SU-DHL-6 (cell line): Measurements from ENCODE around the gene BET1L.

ENCODE experiments used
- H2AFZ ChIP-seq: fragments of 200-600 bp; sonication (generic); 2 replicates; pipeline ENCODE4 v1.6.1; 2014; ENCODE audit warnings: low read depth, mild to moderate bottlenecking, moderate library complexity, mixed read lengths, antibody characterized with exemption, low read length; ENCODE audit not compliant: severe bottlenecking
- H3F3A ChIP-seq: fragments of 200-600 bp; shearing (Covaris generic); 2 replicates; pipeline ENCODE4 v1.6.0; 2016; ENCODE audit warnings: antibody characterized with exemption, mild to moderate bottlenecking; ENCODE audit not compliant: insufficient read depth
- H3K27ac ChIP-seq: fragments of 200-600 bp; sonication (generic); 2 replicates; pipeline ENCODE4 v1.5.1; 2016; ENCODE audit warnings: low read depth, mild to moderate bottlenecking, low read length, moderate library complexity, mixed read lengths
- H3K27me3 ChIP-seq: fragments of 200-600 bp; sonication (generic), shearing (Covaris generic); 2 replicates; pipeline ENCODE4 v1.6.0; 2014; ENCODE audit warnings: mild to moderate bottlenecking, low read length
- H3K36me3 ChIP-seq: fragments of 200-600 bp; sonication (generic); 2 replicates; pipeline ENCODE4 v1.6.1; 2014; ENCODE audit warnings: mild to moderate bottlenecking, low read length, mixed read lengths
- H3K4me2 ChIP-seq: fragments of 300-600, 200-600 bp; shearing (Covaris generic), sonication (generic); 2 replicates; pipeline ENCODE4 v1.6.0; 2014; ENCODE audit warnings: low read length, low read depth, mild to moderate bottlenecking; ENCODE audit not compliant: poor library complexity, severe bottlenecking
- H3K4me3 ChIP-seq: fragments of 200-600 bp; sonication (generic); 2 replicates; pipeline ENCODE4 v1.5.1; 2014; ENCODE audit warnings: antibody characterized with exemption, low read length, mild to moderate bottlenecking, mixed read lengths; ENCODE audit not compliant: insufficient read depth, poor library complexity, severe bottlenecking
- H3K79me2 ChIP-seq: fragments of 200-600 bp; sonication (generic); 2 replicates; pipeline ENCODE4 v1.6.1; 2014; ENCODE audit warnings: mild to moderate bottlenecking, low read length, moderate library complexity; ENCODE audit not compliant: insufficient read depth
- H3K9ac ChIP-seq: fragments of 200-600 bp; sonication (generic); 2 replicates; pipeline ENCODE4 v1.7.0; 2014; ENCODE audit warnings: mild to moderate bottlenecking, low read length
- H3K9me2 ChIP-seq: fragments of 200-600 bp; sonication (generic); replicated peaks from 2 replicates; pipeline ENCODE4 v1.6.1; 2014; ENCODE audit warnings: low read length; ENCODE audit not compliant: insufficient read depth
- H3K9me3 ChIP-seq: fragments of 200-600 bp; sonication (generic); 2 replicates; pipeline ENCODE4 v1.6.1; 2014; ENCODE audit warnings: low read length, mixed read lengths; ENCODE audit not compliant: insufficient read depth
- H4K20me1 ChIP-seq: fragments of 200-600 bp; sonication (generic); 2 replicates; pipeline ENCODE4 v1.6.1; 2014; ENCODE audit warnings: low read depth, mild to moderate bottlenecking, antibody characterized with exemption, low read length, moderate library complexity, mixed read lengths
- EZH2phosphoT487 ChIP-seq: fragments of 200-600 bp; sonication (generic), shearing (Covaris generic); conservative IDR thresholded peaks from 2 replicates; pipeline ENCODE4 v1.6.1; 2018; ENCODE audit warnings: mild to moderate bottlenecking, antibody characterized with exemption, low read length, moderate library complexity, mixed read lengths
- TF ChIP-seq, protein P1 (sequence below): fragments of 200-600 bp; sonication (generic); IDR thresholded peaks from one replicate; pipeline ENCODE4 v1.5.1; 2017; ENCODE audit warnings: antibody characterized with exemption, mild to moderate bottlenecking, low read length, moderate library complexity; ENCODE audit not compliant: insufficient read depth, poor library complexity, severe bottlenecking

BET1L gene

DNA sequence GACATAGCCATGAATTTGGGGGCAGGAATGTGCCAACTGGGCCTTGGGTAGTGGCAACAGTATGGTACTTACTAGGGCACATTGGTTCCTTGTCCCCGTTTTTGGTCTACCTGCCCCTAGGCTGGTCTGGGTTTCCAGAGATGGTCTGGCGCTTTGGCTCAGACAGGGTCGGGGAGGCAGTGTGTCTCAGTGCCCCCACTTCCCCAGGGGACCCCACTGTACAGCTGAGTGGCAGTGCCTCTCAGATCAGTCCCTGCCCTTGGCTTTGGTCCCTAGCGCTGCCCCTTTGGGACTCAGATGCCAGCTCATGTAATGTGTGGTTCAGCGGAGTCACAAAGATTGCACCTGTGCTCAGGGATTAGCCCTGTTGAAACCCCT, 3.6 kb upstream of the BET1L start:
- Histone ChIP-seq H3K4me3 (no peak overlapping the region), H3K9ac (no peak overlapping the region), H3K27ac (no peak overlapping the region)

DNA sequence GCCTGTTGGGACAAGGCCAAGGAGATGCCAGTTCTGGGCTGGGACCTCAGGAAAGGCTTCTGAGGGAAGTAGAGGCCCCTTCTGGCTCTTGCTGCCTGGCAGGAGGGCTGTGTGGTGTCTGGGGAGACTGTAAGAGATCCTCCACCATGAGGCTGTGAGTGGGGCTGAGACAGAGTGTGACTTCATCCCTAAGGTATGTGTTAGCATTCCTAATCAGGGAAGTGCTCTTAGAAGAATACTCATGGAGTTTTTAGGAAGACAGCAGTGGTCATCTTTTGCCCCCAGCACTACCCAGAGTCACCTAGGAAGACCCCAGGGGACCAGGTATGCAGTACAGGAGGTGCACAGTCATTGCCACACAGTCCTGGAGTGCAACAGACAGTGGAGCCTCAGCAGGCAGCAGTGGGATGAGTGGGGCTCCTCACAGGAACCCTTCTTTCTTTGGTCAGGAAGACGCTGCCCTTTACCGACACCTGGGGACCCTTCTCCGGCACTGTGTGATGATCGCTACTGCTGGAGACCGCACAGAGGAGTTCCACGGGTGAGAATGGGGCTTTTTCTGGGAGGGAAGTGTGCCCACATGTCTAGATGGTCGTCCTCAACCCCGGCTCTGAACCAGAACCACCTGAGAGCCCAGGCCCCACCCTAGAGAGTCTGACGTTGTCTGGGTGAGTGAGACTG, 3.1 kb upstream of the BET1L start:
- H3K4me2 ChIP-seq = peak overlapping the region; percentile 69
- H3K9me3 ChIP-seq = no peaks in the 10 kb centered on the region
- H3K9ac ChIP-seq = peak overlapping the region; percentile 80
- TF ChIP-seq, protein P1, sequence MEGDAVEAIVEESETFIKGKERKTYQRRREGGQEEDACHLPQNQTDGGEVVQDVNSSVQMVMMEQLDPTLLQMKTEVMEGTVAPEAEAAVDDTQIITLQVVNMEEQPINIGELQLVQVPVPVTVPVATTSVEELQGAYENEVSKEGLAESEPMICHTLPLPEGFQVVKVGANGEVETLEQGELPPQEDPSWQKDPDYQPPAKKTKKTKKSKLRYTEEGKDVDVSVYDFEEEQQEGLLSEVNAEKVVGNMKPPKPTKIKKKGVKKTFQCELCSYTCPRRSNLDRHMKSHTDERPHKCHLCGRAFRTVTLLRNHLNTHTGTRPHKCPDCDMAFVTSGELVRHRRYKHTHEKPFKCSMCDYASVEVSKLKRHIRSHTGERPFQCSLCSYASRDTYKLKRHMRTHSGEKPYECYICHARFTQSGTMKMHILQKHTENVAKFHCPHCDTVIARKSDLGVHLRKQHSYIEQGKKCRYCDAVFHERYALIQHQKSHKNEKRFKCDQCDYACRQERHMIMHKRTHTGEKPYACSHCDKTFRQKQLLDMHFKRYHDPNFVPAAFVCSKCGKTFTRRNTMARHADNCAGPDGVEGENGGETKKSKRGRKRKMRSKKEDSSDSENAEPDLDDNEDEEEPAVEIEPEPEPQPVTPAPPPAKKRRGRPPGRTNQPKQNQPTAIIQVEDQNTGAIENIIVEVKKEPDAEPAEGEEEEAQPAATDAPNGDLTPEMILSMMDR = no peak
- no peak for TF ChIP-seq EZH2phosphoT487
- H3K79me2 ChIP-seq = peaks cover 30% of the 10 kb centered on the region
- no peaks in the 10 kb centered on the region for H3K36me3 ChIP-seq
- peaks cover 9% of the 10 kb centered on the region for H3F3A ChIP-seq
- H2AFZ ChIP-seq = no peak overlapping the region
- no peaks in the 10 kb centered on the region for H3K9me2 ChIP-seq
- no peaks in the 10 kb centered on the region for H3K27me3 ChIP-seq
- H4K20me1 ChIP-seq = no peaks in the 10 kb centered on the region; the same call in 1 of the 2 replicates
- no peak overlapping the region for H3K27ac ChIP-seq
- H3K4me3 ChIP-seq = no peak overlapping the region

More for the DNA sequence above, 3.6 kb upstream of the BET1L start:
- Histone ChIP-seq H3K9me3 (no peaks in the 10 kb centered on the region), H3K4me2 (no peak overlapping the region), H3K9me2 (no peaks in the 10 kb centered on the region), H4K20me1 (no peaks in the 10 kb centered on the region; the same call in 1 of the 2 replicates), H3K27me3 (no peaks in the 10 kb centered on the region), H3K36me3 (no peaks in the 10 kb centered on the region), H3K79me2 (peaks cover 30% of the 10 kb centered on the region), H2AFZ (no peak overlapping the region), H3F3A (peaks cover 13% of the 10 kb centered on the region)
- no peak for TF ChIP-seq EZH2phosphoT487
- TF ChIP-seq, protein P1 = no peak

DNA sequence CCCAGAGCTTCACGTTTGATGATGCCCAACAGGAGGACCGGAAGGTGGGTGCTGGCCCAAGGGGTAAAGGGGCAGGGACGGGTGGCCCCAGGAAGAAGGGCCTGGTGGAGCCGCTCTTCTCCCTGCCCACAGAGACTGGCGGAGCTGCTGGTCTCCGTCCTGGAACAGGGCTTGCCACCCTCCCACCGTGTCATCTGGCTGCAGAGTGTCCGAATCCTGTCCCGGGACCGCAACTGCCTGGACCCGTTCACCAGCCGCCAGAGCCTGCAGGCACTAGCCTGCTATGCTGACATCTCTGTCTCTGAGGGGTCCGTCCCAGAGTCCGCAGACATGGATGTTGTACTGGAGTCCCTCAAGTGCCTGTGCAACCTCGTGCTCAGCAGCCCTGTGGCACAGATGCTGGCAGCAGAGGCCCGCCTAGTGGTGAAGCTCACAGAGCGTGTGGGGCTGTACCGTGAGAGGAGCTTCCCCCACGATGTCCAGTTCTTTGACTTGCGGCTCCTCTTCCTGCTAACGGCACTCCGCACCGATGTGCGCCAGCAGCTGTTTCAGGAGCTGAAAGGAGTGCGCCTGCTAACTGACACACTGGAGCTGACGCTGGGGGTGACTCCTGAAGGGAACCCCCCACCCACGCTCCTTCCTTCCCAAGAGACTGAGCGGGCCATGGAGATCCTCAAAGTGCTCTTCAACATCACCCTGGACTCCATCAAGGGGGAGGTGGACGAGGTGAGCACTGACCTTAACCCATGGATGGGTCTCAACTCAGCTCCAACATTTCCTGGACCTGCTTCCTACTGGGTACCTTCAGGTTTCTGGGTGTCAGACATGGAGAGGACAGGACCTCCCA, 2.3 kb upstream of the BET1L start:
- Histone ChIP-seq H2AFZ (no peak overlapping the region), H3F3A (peaks cover 9% of the 10 kb centered on the region), H3K9ac (peak overlapping the region; percentile 80), H4K20me1 (no peaks in the 10 kb centered on the region; the same call in 1 of the 2 replicates), H3K27me3 (no peaks in the 10 kb centered on the region), H3K4me2 (peak overlapping the region; percentile 69), H3K9me3 (no peaks in the 10 kb centered on the region), H3K79me2 (peaks cover 30% of the 10 kb centered on the region), H3K4me3 (peak overlapping the region; percentile 74), H3K9me2 (no peaks in the 10 kb centered on the region), H3K36me3 (no peaks in the 10 kb centered on the region), H3K27ac (0 out of 2 replicates have a peak overlapping the region, but pooled peaks have one; percentile 94)
- TF ChIP-seq, protein P1 = no peak
- no peak for TF ChIP-seq EZH2phosphoT487
